Stimulated activated CD4-positive, alpha-beta T cell treated with anti-CD3 and anti-CD28 coated beads, TNF-alpha, amount 100 ng/mL, for 24 hours (primary cell): ENCODE data around the gene RYR2.
"Not testable (repeated sequence)": the region's sequence is repeated elsewhere in the genome, so short reads cannot be mapped to it uniquely, and the experiment has no call there.

Source experiments
- DNase-seq, 3 experiments: peaks; one replicate each; pipeline ENCODE4 v3.0.0-alpha.2; 2020; ENCODE audit warnings: low read depth in 3 of 3

RYR2 gene

GRCh38 chr1:237341391-237341790, 299.4 kb downstream of the RYR2 start:
- no peak for DNase-seq

- DNase-seq, result no peak
Measured at GRCh38 chr1:237342730-237343129, 300.7 kb downstream of the RYR2 start.

DNA sequence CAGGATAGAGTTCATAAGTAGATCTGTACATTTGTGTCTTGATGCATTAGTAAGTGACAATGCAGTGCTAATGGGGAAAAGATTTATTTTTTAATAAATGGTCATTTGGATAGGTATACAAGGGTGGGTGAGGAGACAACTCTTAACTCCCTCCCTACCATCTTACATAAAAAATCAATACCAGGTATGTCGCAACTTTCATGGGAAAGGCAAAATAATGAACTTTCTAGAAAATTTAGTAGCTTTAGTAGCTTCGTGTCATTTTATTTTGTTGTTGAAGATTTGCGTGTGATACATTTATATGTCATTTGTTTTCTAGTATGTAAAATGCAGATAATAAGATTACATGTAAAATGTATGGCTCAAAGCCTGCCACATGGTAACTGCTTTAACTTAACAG, 310.8 kb downstream of the RYR2 start:
- no peak for DNase-seq

DNA sequence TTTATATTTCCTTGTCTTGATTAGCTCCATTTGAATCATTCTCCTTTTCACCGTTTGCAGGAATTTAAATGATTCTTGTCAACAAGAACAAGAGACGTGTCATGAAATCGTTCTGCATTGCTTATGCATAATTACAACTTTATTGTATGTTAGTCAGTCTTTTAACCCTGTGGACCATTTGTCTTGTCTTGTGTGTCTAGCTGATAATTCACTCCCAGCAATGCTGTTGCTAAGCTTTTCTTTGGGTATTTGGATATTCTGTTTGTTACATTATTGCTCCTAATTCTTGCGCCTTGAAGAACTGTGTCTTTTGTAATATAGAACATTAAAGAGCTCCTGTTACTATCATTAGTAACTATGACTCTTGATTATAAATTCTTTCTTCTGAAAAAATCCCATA, 311.9 kb downstream of the RYR2 start:
- no peak for DNase-seq

DNA sequence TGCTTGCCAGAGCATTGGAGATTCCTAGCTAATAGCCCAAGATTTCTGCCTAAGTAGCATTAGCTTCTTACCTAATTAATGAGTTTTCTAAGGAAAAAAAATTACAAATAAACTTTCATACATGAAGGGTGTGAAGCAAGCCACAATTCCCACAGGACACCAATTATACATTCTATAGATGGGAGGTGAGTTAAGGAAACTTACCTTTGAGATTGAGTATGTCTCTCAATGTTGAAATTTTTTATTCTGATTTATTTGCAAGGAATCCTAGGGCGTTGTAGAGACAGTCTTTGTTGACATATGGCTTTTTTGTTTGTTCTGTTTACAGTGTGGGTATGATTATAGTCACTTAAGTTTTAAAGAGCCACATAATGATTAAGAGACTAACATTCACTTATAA, 313.0 kb downstream of the RYR2 start:
- no peak for DNase-seq

DNA sequence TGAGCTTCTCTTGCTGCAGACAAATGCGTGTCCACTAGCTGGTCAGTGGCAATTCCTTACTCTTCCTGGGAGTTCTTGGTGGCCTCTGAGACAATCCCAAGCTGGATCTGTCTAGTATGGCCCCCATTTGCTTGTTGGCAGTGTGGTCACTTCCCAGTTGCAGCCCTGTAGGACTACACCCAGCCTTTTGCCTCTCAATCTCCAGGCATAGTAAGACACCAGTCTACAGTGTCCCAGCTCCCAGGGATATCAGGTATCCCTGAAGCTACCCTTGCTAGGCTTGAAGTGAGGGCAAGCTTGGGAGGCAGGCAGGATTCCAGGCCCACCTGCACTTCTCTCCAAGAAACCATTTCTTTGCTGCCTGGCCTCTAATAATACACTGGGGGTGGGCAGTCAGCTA, 316.6 kb downstream of the RYR2 start:
- DNase-seq, result no peak

GRCh38 chr1:237367758-237368157, 325.8 kb downstream of the RYR2 start:
- DNase-seq, result no peak

GRCh38 chr1:237371477-237371876, 329.5 kb downstream of the RYR2 start:
- not testable (repeated sequence) for DNase-seq

GRCh38 chr1:237383791-237384190, 341.8 kb downstream of the RYR2 start:
- no peak for DNase-seq

DNA sequence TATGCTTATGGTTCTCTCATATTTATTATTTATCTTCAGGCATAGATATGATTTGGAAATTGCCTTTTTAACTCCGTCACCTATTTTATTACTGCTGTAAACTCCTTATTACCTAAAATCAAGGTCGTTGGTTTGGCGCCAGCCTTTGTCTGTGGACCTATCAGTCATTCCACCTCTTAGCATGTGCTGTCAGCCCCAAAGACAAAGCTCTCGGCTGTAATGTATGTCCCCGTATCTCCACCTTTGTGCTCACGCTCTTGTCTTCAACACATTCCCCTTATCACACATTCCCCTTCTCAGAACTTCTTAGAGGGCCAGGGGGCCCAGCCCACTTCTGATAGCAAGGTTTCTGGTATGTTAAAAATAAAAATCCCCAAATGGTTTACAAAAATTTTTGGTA, 342.2 kb downstream of the RYR2 start:
- no peak for DNase-seq

DNA sequence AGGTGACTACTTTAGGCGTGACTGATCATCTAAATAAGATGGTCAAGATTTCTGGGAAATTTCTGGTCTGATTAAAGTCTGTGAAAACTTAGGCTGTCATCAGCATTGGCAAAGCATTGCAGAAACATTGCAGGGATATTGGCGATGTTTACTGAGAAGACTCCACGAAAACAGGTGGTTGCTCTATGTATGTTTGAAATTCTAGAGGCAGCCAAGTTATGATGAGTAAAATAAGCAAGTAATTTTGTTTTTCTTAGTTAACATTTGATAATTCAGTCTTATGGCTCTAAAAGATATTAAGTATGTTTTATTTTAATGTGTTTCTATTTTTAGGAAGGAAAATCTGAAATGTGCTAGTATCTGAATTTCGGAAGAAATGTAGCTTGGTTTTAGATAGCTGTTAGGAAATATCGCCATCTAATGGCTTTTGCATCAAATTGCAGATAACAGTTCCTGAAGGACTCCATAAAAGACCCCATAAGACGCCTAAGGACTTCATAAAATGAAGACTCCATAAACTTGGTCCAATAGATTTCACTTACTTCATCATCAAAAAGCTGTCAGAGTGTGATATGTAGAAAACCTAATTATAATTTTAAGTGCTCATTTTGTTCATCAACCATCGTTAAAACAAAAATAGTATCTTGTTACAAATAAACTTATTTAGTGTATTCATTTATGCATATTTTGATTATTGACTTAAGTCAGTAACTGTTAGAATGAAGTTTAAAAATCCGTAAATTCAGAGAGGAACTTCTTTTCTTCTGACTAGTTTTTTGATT, 344.6 kb downstream of the RYR2 start:
- DNase-seq, result no peak

GRCh38 chr1:237387144-237387505, 345.1 kb downstream of the RYR2 start:
- no peak for DNase-seq

DNA sequence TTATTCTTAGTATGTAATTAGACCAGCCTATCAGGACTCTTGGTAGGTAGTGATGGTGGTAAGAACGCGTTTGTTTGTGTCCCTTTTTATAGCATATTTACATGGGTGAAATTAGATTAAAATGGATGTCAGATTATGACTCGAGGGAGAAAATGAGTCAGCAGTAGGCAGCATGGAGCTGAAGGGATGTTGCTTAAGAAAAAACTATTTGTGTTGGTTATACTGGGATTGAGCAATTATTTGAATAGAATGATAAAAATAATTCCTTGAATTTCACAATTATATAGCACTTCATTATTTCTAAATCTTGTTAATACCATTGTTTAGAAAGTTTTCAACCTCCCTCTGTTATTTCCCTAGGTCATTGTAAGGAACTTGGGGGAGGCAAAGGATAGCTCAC, 348.8 kb downstream of the RYR2 start:
- DNase-seq, result no peak

DNA sequence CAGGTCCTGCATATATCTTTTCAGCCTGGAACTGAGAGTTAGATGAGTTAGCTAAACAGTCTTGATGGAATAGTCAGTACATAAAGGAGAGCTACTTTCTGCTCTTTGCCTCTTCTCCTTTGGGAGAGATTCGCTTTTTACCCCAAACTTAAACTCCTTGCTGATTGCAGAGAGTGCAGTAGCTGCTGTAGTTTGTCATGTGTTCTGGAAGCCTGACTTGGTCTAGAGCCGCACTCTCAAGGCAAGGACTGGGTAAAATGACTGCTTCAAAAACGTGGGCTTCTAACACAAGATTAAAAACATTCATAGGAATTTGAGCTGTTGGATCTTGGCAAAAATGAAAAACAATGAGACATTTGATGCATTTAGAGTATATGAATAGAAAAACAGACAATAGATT, 351.6 kb downstream of the RYR2 start:
- DNase-seq, result no peak

- DNase-seq, result no peak
Measured at GRCh38 chr1:237394281-237394680, 352.3 kb downstream of the RYR2 start.

- DNase-seq, result no peak
Measured at GRCh38 chr1:237396426-237396825, 354.4 kb downstream of the RYR2 start.

DNA sequence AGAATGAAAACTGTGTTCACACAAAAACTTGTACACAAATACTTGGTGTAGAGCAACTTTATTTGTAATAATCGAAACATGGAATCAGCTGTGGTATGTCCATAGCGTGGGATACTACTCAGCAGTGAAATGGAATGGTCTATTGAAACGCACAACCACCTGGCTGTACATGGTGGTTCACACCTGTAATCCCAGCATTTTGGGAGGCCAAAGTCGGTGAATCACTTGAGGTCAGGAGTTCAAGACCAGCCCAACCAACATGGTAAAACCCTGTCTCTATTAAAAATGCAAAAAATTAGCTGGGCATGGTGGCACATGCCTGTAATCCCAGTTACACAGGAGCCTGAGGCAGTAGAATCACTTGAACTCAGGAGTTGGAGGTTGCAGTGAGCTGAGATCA, 356.8 kb downstream of the RYR2 start:
- DNase-seq, result no peak

GRCh38 chr1:237405912-237406311, 363.9 kb downstream of the RYR2 start:
- DNase-seq, result no peak

GRCh38 chr1:237411621-237412020, 369.6 kb downstream of the RYR2 start:
- DNase-seq, result no peak

DNA sequence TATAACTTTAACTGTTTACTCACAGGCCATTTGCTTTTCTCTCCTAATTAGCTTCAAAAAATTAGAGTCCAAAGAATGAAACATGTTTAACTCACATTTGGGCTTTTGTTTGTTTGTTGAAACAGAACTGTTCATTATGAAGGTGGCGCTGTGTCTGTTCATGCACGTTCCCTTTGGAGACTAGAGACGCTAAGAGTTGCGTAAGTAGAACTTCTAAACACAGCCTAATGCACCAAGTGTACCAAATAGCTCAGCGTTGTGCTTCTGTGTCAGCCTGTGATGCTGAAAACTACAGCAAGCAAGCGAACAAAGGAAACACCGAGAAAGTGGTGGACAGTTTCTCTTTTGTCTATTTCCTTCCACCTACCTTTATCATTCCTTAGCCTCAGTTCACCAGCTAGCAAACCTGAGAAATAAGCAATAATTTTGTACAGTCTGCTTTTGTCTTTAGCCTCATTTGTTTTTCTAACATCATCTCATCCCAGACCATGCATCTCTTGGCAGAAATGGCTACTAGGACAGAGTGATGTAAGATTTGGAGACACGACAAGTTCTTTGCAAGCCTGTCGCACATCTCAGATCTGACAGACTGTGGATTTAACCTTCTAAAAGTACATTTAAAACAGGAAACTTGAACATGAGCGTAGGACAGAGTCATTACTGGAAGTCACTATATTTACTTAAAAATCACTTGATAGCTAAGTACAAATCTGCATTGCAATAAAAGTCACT, 375.1 kb downstream of the RYR2 start:
- no peak for DNase-seq

- DNase-seq, result no peak
Measured at GRCh38 chr1:237428809-237429208, 386.8 kb downstream of the RYR2 start.

DNA sequence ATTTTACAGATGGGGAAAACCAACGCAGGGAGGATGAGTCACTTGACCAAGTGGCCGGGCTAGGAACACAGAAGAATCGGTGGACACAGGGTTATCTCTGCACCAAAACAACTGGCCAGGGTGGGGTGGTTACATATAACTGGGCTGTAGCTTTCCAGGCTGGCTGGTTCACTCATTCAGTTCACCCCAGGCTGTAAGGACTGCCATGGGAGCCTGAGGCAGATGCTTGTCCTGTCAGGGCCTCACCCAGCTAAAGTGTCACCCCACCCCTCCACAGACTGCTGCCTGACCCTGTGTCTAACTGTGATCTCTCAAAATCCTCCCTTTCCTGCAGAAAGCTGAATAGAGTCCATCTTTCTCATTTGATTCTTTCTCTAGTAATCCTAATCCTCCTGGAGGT, 387.3 kb downstream of the RYR2 start:
- no peak for DNase-seq

DNA sequence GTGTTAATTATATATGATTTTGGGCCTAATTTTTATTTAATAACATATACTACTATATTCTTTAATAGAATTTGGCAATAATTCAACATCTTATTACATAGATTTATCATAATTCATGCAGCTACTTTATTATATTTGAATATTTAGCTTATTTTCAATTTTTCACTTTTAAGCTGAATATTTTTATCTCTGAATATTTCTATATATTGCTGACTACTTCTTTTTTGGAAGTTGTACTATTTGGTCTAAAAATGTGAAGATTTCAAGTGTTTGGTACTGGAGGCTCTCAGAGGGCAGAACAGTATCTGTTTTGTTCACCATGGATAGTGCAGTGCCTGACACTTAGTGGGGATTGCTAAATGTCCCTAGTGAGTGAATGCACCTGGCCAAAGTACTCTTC, 389.5 kb downstream of the RYR2 start:
- DNase-seq, result no peak

DNA sequence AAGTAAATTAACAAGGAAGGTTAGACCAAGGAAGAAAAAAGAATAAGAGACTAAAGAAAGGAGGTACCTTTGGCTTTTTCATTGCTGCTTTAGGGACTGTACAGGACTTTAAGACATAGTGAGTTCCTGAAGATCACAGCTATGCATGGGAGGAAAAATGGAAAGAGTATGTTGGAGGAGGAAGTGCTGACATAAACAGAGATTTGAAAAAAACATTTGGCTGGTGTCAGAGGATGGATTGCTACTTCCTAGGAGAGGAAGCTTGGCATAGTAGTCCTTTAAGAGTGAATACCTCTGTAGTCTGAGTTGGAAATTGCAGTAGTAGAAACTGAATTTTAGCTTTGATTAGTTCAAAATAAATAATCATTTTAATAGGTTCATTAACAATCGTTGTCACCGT, 398.4 kb downstream of the RYR2 start:
- no peak for DNase-seq
